Loucy (cell line): Measurements from ENCODE around the gene NCF2.

Experiments used
- H2AFZ ChIP-seq: fragments of 200-600 bp; sonication (generic); 2 replicates; pipeline ENCODE4 v1.6.0; 2016; ENCODE audit warnings: antibody characterized with exemption, mild to moderate bottlenecking, low read length, moderate library complexity
- H3F3A ChIP-seq: fragments of 200-600 bp; 2 replicates; pipeline ENCODE4 v1.6.0; 2016; ENCODE audit warnings: antibody characterized with exemption, low read depth, mild to moderate bottlenecking
- H3K27me3 ChIP-seq: fragments of 200-600 bp; sonication (generic); 2 replicates; pipeline ENCODE4 v1.6.1; 2014; ENCODE audit warnings: low read length, mild to moderate bottlenecking; ENCODE audit not compliant: insufficient read depth, poor library complexity, severe bottlenecking
- H3K36me3 ChIP-seq: fragments of 200-600 bp; sonication (generic); 2 replicates; pipeline ENCODE4 v1.6.1; 2016; ENCODE audit warnings: low read length; ENCODE audit not compliant: insufficient read depth
- H3K4me1 ChIP-seq: fragments of 200-600 bp; sonication (generic); 2 replicates; pipeline ENCODE4 v1.5.1; 2014; ENCODE audit warnings: low read length, mild to moderate bottlenecking; ENCODE audit not compliant: insufficient read depth, poor library complexity, severe bottlenecking
- H3K4me2 ChIP-seq: fragments of 200-600 bp; sonication (generic); 2 replicates; pipeline ENCODE4 v1.6.0; 2014; ENCODE audit warnings: antibody characterized with exemption, low read length, low read depth, mild to moderate bottlenecking; ENCODE audit not compliant: poor library complexity, severe bottlenecking
- H3K4me3 ChIP-seq: fragments of 200-600 bp; sonication (generic); 2 replicates; pipeline ENCODE4 v1.5.1; 2014; ENCODE audit warnings: low read length, mild to moderate bottlenecking, mixed read lengths; ENCODE audit not compliant: poor library complexity, severe bottlenecking
- H3K79me2 ChIP-seq: fragments of 200-600 bp; sonication (generic); 2 replicates; pipeline ENCODE4 v1.6.1; 2014; ENCODE audit warnings: low read length; ENCODE audit not compliant: insufficient read depth
- H3K9ac ChIP-seq: fragments of 200-600 bp; sonication (generic); 2 replicates; pipeline ENCODE4 v1.6.0; 2014; ENCODE audit warnings: mild to moderate bottlenecking, low read depth, low read length, moderate library complexity; ENCODE audit not compliant: poor library complexity, severe bottlenecking
- H3K9me2 ChIP-seq: fragments of 200-600 bp; sonication (generic); replicated peaks from 2 replicates; pipeline ENCODE4 v1.6.1; 2016; ENCODE audit warnings: low read depth, low read length, mixed read lengths
- H3K9me3 ChIP-seq: fragments of 200-600 bp; sonication (generic); 2 replicates; pipeline ENCODE4 v1.6.1; 2014; ENCODE audit warnings: mild to moderate bottlenecking, antibody characterized with exemption, low read length, low read depth; ENCODE audit not compliant: insufficient read depth
- H4K20me1 ChIP-seq: fragments of 200-600 bp; sonication (generic); 2 replicates; pipeline ENCODE4 v1.6.0; 2014; ENCODE audit warnings: antibody characterized with exemption, low read length, mild to moderate bottlenecking; ENCODE audit not compliant: insufficient read depth, poor library complexity, severe bottlenecking
- EZH2phosphoT487 ChIP-seq: fragments of 200-600 bp; IDR thresholded peaks from 2 replicates; pipeline ENCODE4 v1.6.1; 2018; ENCODE audit warnings: antibody characterized with exemption, mild to moderate bottlenecking, moderate library complexity, borderline replicate concordance
- TF ChIP-seq, protein P1 (sequence below): fragments of 200-600 bp; sonication (generic); conservative IDR thresholded peaks from 2 replicates; pipeline ENCODE4 v1.5.1; 2014; ENCODE audit warnings: mild to moderate bottlenecking, antibody characterized with exemption, low read length

Gene NCF2

DNA sequence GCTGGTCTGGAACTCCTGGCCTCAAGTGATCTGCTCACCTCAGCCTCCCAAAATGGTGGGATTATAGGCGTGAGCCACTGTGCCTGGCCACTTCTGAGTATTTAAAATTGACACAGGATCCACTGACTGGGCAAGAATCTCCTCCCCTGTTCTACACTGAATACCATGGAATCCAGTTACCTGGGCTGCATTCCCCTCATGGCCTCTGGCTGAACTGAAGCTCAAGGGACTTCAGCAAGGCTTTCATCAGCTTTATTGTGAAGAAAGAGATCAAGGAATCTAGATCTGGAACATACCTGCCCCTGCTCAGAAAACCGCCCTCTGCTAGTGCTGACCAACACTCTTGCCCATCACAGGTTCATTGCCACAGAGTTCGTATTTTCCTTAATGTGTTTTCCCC is 20.5 kb downstream of the NCF2 start:
- H4K20me1 ChIP-seq: no peaks in the 10 kb centered on the region
- no peak overlapping the region for H3K4me3 ChIP-seq
- H3K4me2 ChIP-seq: no peak overlapping the region
- peaks cover 11% of the 10 kb centered on the region for H3K4me1 ChIP-seq
- H3K9me3 ChIP-seq: no peaks in the 10 kb centered on the region
- no peaks in the 10 kb centered on the region for H3K79me2 ChIP-seq
- H3K27me3 ChIP-seq: no peaks in the 10 kb centered on the region
- H3K36me3 ChIP-seq: no peaks in the 10 kb centered on the region
- no peak overlapping the region for H2AFZ ChIP-seq
- H3K9me2 ChIP-seq: no peaks in the 10 kb centered on the region
- no peaks in the 10 kb centered on the region for H3F3A ChIP-seq
- TF ChIP-seq, protein P1, sequence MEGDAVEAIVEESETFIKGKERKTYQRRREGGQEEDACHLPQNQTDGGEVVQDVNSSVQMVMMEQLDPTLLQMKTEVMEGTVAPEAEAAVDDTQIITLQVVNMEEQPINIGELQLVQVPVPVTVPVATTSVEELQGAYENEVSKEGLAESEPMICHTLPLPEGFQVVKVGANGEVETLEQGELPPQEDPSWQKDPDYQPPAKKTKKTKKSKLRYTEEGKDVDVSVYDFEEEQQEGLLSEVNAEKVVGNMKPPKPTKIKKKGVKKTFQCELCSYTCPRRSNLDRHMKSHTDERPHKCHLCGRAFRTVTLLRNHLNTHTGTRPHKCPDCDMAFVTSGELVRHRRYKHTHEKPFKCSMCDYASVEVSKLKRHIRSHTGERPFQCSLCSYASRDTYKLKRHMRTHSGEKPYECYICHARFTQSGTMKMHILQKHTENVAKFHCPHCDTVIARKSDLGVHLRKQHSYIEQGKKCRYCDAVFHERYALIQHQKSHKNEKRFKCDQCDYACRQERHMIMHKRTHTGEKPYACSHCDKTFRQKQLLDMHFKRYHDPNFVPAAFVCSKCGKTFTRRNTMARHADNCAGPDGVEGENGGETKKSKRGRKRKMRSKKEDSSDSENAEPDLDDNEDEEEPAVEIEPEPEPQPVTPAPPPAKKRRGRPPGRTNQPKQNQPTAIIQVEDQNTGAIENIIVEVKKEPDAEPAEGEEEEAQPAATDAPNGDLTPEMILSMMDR: no peak
- no peak for TF ChIP-seq EZH2phosphoT487
- no peak overlapping the region for H3K9ac ChIP-seq

DNA sequence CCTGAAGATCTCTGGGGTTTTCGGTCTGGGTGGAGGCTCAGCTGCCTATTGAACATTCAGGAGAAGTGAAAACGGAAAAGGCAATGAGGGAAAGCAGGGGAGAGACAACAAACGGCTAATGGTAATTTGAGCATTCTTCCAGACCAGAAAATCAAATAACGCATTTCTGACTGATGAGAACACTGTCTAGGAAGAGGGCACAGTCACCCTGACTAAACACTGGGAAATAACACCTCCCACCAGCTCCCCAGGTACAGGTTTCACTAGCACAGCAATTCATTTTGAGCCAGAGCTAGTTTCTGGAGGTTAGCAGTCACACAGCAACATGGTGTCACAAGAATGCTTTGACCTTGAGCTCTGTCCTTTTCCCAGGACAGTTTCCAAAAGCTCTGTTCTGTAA is 21.1 kb downstream of the NCF2 start:
- H3K4me2 ChIP-seq: no peak overlapping the region
- TF ChIP-seq, protein P1: no peak
- TF ChIP-seq EZH2phosphoT487: no peak

DNA sequence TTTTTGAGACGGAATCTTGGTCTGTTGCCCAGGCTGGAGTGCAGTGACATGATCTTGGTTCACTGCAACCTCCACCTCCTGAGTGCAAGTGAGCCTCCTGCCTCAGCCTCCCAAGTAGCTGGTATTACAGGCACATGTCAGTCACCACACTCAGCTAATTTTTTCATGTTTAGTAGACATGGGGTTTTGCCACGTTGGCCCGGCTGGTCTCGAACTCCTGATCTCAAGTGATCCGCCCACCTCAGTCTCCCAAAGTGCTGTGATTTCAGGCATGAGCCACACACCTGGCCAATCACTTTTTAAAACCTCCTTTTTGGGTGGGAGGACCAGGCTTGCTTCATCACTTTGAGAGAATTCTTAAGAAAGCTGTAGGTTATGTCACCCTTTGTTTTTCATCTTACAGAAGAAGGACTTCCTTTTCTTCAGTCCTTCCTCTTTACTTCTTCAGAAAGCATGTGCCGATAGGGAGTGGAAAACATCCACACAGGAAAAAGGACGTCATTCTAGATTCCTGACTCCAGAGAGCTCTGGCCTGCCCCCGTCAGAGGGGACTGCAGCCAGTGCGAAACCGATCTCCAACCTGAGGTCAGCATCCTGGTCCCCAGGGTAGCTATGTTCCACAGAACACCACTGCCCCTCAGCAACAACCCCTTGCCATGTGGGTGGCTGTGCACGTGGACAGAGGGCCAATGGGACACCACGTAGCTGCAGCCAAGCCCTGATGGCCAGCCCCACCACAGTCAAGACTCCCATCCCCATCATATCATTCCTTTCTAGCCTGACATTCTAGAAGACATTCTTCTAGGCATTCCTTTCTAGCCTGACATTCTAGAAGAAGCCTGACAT is 21.9 kb downstream of the NCF2 start:
- no peaks in the 10 kb centered on the region for H3K9me3 ChIP-seq
- H3K36me3 ChIP-seq: no peaks in the 10 kb centered on the region
- no peak overlapping the region for H3K4me3 ChIP-seq
- peaks cover 11% of the 10 kb centered on the region for H3K4me1 ChIP-seq
- no peaks in the 10 kb centered on the region for H3F3A ChIP-seq
- H4K20me1 ChIP-seq: no peaks in the 10 kb centered on the region
- no peaks in the 10 kb centered on the region for H3K79me2 ChIP-seq
- no peaks in the 10 kb centered on the region for H3K9me2 ChIP-seq
- no peak for TF ChIP-seq EZH2phosphoT487
- no peak overlapping the region for H2AFZ ChIP-seq
- peak overlapping the region; percentile 24 for H3K4me2 ChIP-seq
- H3K27me3 ChIP-seq: no peaks in the 10 kb centered on the region
- no peak overlapping the region for H3K9ac ChIP-seq

More for the DNA sequence above, 21.1 kb downstream of the NCF2 start:
- no peaks in the 10 kb centered on the region for H3K27me3 ChIP-seq
- H3K9me3 ChIP-seq: no peaks in the 10 kb centered on the region
- no peaks in the 10 kb centered on the region for H3K36me3 ChIP-seq
- H3K9ac ChIP-seq: no peak overlapping the region
- H3K4me3 ChIP-seq: no peak overlapping the region
- no peaks in the 10 kb centered on the region for H3F3A ChIP-seq
- H3K79me2 ChIP-seq: no peaks in the 10 kb centered on the region
- no peaks in the 10 kb centered on the region for H3K9me2 ChIP-seq
- no peak overlapping the region for H2AFZ ChIP-seq
- H3K4me1 ChIP-seq: peaks cover 11% of the 10 kb centered on the region
- H4K20me1 ChIP-seq: no peaks in the 10 kb centered on the region
